Brain microvascular endothelial cell (primary cell): ENCODE data around the gene PIK3CA.

Experiments
- DNase-seq: peaks from one replicate; pipeline ENCODE4 v3.0.0-alpha.2; 2020
- H3K27ac ChIP-seq: fragments of 250-450 bp; sonication (Bioruptor Pico); 2 replicates; pipeline ENCODE4 v1.5.1; 2020; ENCODE audit warnings: mild to moderate bottlenecking, moderate library complexity
- H3K27me3 ChIP-seq: fragments of 250-450 bp; sonication (Bioruptor Pico); replicated peaks from 2 replicates; pipeline ENCODE4 v1.5.1; 2020; ENCODE audit warnings: mild to moderate bottlenecking
- H3K36me3 ChIP-seq: fragments of 250-450 bp; sonication (Bioruptor Pico); replicated peaks from 2 replicates; pipeline ENCODE4 v1.5.1; 2020; ENCODE audit warnings: mild to moderate bottlenecking
- H3K4me3 ChIP-seq: 2 replicates; pipeline ENCODE4 v1.5.1; 2011; ENCODE audit warnings: low read depth, mild to moderate bottlenecking, control low read depth, low read length, moderate library complexity
- CTCF ChIP-seq: IDR thresholded peaks from 2 replicates; pipeline ENCODE4 v1.5.1; 2011; ENCODE audit warnings: low read depth, mild to moderate bottlenecking, moderate library complexity, low read length, control low read depth, inconsistent platforms; ENCODE audit errors: missing control alignments
- in situ Hi-C: cut with HindIII; loops from 2 replicates; pipeline ENCODE4 v1.10.0; 2017; ENCODE audit warnings: low sequenced_read_pairs, low pct_ligation_motif_present

PIK3CA gene

DNA sequence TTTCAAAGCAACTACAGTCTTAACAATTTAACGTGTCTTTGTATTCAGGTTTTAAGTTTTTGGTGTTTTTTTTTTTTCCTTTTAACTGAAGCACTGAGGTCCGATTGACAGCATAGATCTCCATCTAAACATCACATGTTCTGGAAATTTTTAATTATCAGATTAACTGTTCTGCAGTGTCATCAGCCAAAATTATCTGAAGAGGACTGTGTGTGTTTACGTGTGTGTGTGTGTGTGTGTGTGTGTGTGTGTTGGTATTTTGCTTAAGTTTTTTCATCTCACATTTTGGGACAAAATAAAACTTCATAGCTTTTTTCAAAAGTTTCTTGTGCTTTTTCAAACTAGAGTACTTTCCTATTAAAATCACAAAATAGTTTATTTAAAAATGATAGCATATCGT, 1.8 kb downstream of the PIK3CA start:
- no peak for DNase-seq
- Histone ChIP-seq H3K27ac (no peak overlapping the region), H3K4me3 (peak overlapping the region; percentile 69), H3K27me3 (no peaks in the 10 kb centered on the region), H3K36me3 (peaks cover 4% of the 10 kb centered on the region)
- in situ Hi-C loops, result no loop called here
- TF ChIP-seq CTCF, result no peak

DNA sequence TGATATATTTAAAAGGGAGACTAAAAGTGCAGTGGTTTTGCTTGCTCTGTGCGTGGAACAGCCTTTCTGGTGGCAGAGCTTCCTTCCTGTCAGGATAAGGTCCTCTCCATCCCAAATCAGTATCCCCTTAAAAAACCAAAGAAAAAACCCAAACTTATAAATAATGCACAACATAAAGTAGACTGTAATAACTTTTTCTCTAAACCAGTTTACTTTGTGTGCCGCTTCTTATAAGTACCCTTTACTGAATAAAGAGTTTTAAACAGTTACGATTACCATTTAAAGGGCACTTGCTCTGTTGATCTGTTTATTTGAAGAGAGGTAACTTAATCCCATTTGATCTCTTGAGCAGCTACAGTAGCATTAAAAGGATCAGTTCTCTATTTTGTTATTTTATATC, 2.5 kb downstream of the PIK3CA start:
- no peak overlapping the region for H3K27ac ChIP-seq
- no peak for TF ChIP-seq CTCF
- no peak overlapping the region for H3K4me3 ChIP-seq
- no peaks in the 10 kb centered on the region for H3K27me3 ChIP-seq
- DNase-seq, result no peak
- H3K36me3 ChIP-seq, result peaks cover 4% of the 10 kb centered on the region
- in situ Hi-C loops, result no loop called here

GRCh38 chr3:179151474-179151873, 3.3 kb downstream of the PIK3CA start:
- in situ Hi-C loops, result no loop called here
- Histone ChIP-seq H3K27ac (no peak overlapping the region), H3K36me3 (peaks cover 4% of the 10 kb centered on the region), H3K27me3 (no peaks in the 10 kb centered on the region), H3K4me3 (no peak overlapping the region)
- DNase-seq, result no peak
- no peak for TF ChIP-seq CTCF

GRCh38 chr3:179156170-179156569, 8.0 kb downstream of the PIK3CA start:
- DNase-seq, result no peak
- in situ Hi-C loops, result no loop called here
- Histone ChIP-seq H3K27me3 (no peaks in the 10 kb centered on the region), H3K27ac (no peak overlapping the region), H3K4me3 (no peak overlapping the region), H3K36me3 (no peaks in the 10 kb centered on the region)
- no peak for TF ChIP-seq CTCF

DNA sequence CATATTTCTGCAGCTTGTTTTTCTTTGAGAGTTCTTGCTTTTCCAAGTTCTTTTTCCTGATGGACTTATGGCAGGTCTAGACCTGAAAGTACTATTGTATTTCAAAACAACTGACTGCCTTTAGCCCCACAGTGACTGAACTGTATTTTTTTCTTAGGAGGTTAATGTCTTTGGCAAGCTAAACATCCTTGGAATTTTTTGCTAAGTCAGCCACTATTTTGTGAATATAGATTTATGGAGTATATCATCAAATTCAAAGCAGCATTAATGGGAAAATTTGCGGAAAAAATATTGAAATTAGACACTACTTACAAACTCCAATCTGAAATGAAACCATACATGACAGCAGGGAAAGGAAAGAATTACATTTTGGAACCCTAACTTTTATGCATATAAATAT, 8.6 kb downstream of the PIK3CA start:
- H3K4me3 ChIP-seq, result no peak overlapping the region
- H3K27ac ChIP-seq, result no peak overlapping the region
- no peak for TF ChIP-seq CTCF
- in situ Hi-C loops, result no loop called here
- H3K36me3 ChIP-seq, result no peaks in the 10 kb centered on the region
- H3K27me3 ChIP-seq, result no peaks in the 10 kb centered on the region
- DNase-seq, result no peak

DNA sequence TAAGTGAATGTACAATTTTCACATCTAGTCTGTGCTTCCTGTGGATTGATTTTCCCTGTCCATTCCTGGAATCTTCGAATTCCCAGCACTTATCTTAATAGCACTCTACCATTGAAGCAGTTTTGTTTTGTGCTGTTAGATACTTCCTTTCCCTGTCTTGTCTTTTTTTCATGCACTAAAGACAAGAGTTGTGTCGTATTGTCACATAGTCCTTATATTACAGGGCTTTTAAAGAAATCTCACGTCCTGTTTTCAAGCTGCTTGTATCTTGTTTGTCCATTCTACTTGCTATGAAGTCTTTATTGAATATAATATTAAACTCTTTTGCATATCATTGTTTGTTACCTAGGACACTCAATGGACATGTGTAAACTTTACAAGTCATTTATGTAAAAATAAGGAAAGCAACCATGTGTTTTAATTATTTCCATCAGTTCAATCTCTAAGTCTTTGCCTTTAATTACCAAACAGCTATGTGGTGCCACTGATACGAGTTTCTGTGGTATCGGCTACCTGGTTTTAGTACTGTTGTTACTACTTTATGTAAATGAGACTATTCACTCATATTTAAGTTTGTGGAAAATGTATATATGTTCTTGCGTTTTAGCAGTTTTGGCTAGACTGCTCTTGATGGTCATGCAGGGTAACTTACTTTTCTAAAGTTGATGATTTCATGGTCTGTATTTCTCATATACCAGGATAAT, 10.3 kb downstream of the PIK3CA start:
- H3K36me3 ChIP-seq, result no peaks in the 10 kb centered on the region

More for the DNA sequence above, 10.3 kb downstream of the PIK3CA start:
- TF ChIP-seq CTCF, result no peak
- Histone ChIP-seq H3K27ac (no peak overlapping the region), H3K27me3 (no peaks in the 10 kb centered on the region), H3K4me3 (no peak overlapping the region)
- no peak for DNase-seq
- in situ Hi-C loops, result no loop called here
